Astrocyte (in vitro differentiated cells and primary cell): ENCODE results near the gene BPIFA3.

Experiments
- CTCF ChIP-seq: IDR thresholded peaks from 2 replicates; pipeline ENCODE4 v1.5.1; 2011; ENCODE audit warnings: low read depth, mild to moderate bottlenecking, inconsistent platforms, low read length, moderate library complexity; ENCODE audit not compliant: insufficient read depth
- EZH2 ChIP-seq: IDR thresholded peaks from 2 replicates; pipeline ENCODE4 v1.6.1; 2012; ENCODE audit warnings: mild to moderate bottlenecking, low read length, inconsistent platforms; ENCODE audit not compliant: insufficient read depth

- TF ChIP-seq CTCF = no peak
- no peak for TF ChIP-seq EZH2
These were observed 25.7 kb upstream of the BPIFA3 start for GRCh38 chr20:33191484-33191883.
